GM18502 (cell line): ENCODE measurements around the gene DNAJB5.
A peak's percentile ranks its signal among the peaks of the same experiment; 100 is the strongest.

Source experiments
- ATAC-seq: cut with Tn5 transposase; IDR thresholded peaks from one replicate; pipeline ENCODE4 v1.9.1; 2021; ENCODE audit warnings: mild to moderate bottlenecking; ENCODE audit not compliant: unreplicated experiment, poor library complexity

DNAJB5 gene

DNA sequence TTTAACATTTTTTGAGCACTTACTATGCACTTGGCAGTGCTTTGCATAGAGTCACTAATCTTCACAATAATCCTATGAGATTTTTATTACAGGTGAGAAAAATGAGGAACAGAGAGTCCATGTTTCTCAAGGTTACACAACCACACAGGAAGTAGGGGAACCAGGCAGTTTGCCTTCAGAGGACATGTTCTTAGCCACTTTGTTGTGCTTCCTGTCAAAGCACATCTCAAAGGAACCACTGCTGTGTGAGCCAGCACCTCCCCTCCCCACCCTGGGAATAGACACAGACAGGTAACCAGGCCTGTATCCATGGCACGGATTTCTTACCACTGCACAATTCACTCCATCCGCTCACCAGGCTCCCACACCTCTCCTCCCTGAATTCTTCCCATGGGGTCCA, 6.3 kb upstream of the DNAJB5 start:
- ATAC-seq: peak; percentile 71

DNA sequence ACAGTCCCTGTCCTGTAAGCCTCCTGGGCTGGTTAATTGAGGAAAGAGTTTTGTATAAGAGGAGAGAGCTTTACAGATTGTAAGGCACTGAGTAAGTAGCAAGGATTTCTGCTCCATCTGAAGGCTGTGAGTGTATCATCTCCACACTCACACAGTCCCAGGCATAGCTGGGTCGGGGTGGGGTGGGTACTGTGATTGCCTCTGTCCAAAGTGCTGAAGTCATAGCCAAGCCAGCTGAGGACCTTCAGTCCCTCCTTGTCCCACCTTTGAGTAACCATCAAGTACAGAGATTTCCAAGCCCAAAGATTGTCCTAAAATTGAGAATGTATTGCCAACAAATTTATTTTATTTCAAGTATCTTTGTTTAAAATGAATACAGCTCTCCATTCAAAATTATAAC, 5.5 kb upstream of the DNAJB5 start:
- ATAC-seq: no peak

DNA sequence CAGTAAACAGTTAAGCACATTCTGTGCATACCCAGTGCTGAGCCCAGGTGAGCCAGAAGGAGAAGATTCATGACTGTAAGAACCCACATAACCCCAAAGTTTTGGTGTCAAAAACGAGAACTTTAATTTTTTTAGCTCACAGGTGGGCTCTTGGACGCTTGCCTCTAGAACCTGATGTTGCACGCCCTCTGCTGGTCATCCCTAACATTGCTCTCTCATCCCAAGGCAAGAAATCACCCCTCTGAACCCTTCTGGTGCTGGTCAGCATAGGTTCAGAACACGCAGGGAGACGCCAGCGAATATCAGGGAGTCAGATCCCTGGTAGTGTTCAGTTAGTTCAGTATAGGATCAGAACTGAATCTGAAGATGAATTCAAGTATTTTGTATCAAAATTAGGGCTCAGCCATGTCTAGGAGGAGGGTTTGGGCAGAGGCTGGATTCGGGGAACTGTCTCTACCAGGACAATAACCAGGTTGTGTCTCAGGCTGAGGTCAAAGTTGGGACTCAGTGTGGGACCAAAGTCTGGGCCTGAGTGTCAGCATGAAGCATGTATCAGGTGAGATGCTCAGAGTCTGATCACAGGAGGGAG, 4.1 kb upstream of the DNAJB5 start:
- no peak for ATAC-seq

GRCh38 chr9:34986540-34987047, 3.0 kb upstream of the DNAJB5 start:
- ATAC-seq: no peak

DNA sequence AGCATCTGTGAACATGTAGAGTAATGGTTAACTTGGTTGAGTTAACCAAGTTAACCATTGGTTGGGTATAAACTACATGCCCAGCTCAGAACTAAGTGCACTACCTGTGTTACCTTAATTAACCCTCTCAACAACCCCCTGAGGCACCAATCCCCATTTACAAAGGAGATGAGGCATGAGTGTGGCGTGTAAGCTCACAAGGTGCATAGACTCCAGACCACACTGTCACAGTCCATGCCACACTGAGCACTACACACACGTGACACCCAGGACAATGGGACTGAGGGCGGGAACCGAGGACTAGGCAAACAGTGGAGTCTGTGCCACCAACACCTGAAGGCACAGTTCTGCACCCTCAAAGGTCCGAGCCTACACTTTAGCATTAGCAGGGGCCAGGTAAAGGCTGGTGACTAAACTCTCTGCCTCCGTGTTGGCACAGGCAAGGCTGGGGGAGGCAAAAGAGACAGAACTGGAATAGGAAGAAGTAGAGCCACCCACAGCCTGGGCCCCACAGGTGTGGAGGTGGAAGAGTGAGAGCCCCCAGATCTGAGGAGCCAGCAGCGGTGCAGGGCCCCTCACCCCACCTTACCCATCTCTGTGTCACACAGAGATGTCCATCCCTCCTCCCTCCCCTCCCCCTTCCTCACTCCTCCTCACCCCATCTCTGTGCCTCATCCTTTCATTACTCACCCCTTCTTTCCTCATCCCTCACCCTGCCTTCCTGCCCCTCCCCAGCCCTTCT, 2.2 kb upstream of the DNAJB5 start:
- no peak for ATAC-seq

DNA sequence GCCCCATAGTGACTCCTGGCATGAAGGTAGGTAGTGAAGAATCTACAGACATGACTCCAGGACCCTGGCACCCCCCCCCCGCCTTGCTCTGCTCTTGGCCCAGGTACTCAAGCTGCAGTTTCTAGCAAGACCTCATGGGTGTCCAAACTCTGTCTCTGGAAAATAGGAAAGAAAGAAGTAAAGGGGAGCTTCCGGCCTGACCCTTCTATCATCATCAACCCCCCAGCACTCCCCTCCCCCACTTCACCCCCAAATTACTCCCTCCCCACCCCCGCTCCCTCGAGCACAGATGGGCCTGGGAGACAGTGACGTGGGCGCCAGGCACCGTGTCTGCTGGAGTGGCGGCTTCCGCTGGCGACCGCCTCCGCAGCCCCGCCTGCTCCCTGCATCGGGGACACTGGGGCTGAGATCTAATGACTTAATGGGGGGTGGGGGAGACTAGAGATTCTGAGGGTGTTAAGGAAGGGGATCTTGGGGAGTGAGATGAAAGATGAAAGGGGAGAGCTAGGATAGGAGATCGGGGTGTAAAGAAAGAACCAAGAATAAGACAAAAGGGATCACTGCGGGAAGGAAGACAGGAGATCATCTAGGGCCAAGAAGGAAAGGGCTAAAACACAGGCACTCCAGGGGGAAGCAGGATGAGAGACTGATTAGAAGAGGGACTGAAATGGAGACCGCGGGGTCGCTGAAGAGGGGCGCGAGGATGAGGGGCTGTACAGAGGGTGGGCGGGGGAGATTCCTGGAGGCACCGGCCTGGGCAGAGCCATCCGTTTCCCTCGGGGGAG, 1.1 kb upstream of the DNAJB5 start:
- no peak for ATAC-seq

GRCh38 chr9:34989946-34990635, 546 bp downstream of the DNAJB5 start:
- ATAC-seq: no peak

- ATAC-seq: no peak
Observed at GRCh38 chr9:34990908-34991606, 1.5 kb downstream of the DNAJB5 start.

DNA sequence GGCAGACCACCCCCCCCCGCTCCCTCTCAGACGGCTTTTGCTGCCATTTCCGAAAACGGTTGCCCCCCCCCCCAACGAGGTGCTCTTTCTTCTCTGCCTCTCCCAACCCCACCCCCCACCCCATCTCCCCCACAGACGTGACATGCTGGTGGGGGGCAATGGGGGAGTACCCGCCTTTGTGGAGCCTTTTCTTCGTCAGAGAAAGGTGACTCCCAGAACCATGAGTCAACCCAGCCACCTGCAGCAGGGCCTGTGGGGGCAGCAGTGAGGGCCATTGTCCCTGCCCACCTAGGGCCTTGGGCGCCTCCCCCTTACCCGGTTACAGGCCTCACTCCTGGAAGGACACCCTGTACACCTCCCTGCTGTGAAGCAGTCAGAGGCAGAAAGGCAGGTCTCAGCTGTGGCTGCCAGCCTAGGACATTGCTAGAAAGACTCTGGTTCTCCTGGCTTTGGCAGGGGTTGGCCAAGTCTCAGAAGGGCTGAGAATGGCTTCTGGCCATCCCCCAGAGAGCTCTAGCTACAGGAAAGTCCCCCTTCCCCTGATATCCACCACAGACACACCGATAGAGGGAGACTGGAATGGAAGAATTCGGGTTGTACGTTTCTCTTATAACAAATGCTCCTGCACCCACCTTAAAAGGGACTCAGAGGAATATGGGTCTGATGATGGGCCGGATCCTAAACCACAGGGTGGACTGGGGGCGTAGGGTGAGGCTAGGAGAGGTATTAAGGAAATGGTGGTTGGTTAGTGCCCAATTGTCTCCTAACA, 2.2 kb downstream of the DNAJB5 start:
- ATAC-seq: no peak

DNA sequence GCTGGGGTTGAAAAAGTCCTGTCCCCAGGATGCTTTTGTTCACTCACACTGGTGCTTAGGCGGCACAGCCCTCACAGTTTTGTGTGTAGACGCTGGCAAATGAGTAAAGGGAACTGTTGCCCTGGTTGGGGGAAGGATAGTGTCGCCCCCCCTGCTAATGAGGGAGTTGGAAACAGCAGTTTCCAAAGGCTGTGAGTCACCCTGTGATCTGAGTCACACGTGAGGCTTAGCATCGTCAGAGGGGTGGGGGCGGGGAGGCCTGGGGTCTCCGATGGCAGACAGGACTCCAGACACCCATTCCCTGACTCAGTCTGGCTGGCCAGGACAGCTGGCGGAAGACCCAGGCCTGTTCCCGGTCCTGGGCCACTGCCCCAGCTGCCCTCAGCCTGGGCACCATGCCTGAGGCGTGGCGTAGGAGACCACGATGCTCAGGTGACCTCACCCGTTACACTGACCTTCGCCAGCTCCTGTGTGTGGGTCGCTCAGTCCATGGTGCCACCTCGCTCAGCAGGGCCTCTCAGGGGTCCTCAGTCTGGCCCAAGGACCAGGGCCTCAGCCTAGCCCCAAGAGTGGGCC, 2.9 kb downstream of the DNAJB5 start:
- ATAC-seq: no peak

DNA sequence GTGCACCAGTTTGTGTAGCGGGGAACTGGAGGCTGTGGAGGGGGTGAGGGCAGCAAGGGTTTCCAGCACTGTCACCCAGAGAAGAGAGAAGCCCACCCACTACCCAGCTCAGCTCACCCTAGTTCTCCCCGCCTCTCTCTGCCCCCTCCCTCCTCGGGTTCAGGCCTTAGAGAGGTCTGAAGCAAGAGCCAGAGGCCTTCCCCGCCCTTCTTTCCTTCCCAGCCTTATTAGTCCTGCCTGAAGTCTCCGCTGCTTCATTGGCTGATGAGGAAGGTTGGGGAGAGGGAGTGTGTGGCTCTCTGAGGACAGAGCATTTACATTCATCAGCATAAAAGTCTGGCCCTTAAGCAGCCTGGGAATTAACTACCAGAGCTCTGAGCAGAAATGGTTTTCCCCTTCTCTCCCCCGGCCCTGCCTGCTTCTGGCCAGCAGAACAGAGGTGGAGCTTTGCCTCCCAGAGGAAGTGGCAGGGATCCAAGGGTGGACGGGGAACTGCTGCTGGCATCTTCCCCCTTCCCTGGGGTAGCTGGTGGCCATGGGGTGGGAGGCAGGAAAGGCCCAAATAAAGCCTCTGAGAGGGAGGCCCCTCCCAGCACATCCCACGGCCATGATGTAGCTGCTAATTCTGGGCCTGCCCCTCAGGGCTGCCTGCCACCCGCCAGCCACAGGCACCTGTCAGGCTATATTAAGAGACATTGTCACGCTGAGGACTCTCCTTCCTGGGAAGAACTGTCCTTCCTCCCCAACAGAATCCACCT, 4.1 kb downstream of the DNAJB5 start:
- no peak for ATAC-seq

DNA sequence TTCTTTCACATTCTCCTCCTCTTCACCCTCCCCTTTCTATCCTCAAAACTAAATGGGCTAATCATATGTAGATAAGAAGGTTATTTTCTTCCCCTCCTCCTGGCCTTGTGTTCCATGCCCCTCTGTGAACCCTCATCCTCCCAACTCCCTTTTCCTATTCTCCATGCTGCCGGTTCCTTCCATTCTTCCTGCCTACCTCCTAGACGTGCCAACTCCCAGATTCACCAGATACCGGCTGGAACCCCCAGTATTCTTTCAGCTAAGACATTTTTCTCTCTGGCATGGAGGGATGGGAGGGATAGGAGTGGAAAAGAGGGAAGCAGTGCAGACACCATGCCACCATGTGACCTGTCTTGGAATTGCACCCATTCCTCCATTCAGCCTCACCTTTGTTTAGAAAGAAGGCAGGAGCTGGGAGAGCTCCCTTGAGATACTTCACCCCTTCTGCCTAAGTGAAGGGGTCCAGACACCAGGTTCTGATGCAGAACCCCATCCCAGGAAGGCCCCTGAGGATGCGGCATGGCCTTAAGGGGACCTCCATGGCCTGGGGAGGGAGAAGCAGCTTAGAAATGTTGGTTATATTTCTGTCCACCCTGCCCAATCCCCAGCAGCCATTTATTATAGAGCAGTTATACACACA, 4.8 kb downstream of the DNAJB5 start:
- ATAC-seq: no peak

DNA sequence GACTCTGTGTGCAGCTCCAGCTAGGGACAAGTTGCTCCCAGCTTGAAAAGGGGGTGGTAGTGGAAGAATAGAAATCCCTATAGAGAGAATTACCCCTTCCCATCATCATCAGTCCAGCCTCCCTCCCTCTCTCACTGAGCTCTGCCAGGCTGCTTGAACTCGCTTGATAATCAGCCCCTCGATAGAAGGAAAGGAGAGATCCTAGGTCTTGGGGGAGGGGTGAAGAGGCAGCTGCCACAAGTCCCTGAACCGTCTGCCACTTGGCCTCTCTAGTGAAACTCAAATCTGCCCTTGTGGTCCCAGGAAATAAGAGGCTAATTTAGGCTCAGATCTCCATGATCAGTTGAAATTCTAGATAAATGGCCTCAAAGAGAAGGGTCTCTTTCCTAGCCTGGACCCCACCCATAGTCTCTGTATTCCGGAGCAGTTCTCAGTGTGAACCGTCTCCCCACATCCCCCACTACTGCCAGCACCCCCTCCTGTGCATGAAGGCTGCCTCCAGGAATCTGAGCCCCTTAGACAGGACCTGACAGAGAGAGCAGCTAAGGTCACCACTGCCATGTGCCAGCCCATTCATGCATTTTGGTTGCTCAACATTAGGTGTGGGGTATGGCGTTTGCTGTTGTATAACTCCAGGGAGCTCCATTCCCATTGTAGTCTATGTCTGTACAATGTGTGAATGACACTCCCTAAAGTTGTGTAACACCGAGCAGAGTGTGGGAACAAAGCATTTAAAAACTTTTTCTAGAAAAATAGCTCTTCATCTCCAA, 5.5 kb downstream of the DNAJB5 start:
- ATAC-seq: no peak

DNA sequence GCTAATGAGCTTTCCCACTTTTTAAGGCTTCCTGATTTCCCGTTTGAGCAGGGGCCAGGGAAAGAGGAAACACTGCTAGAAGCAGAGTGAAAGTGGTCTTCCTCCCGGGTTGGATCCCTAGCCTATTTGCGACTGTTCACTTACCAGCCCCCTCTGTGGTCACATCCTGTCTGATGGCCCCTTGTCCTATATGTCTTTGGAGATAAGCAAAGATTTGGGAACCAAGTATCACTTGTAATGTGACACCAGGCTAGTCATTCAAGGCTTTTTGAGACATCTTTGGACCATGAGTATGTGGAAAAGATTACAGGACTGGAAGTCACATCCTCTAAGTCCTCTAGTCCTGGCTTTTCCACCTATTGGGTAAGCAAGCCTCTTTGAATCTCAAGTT, 6.1 kb downstream of the DNAJB5 start:
- ATAC-seq: no peak

DNA sequence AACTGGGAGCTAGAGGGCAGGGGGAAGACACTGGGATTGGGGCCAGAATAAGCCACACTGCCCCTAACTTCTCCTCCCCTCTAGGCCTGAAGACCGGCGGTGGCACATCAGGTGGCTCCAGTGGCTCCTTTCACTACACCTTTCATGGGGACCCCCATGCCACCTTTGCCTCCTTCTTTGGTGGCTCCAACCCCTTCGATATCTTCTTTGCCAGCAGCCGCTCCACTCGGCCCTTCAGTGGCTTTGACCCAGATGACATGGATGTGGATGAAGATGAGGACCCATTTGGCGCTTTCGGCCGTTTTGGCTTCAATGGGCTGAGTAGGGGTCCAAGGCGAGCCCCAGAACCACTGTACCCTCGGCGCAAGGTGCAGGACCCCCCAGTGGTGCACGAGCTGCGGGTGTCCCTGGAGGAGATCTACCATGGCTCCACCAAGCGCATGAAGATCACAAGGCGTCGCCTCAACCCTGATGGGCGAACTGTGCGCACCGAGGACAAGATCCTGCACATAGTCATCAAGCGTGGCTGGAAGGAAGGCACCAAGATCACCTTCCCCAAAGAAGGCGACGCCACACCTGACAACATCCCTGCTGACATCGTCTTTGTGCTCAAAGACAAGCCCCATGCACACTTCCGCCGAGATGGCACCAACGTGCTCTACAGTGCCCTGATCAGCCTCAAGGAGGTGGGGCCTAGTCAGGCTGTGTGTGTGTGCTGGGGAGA, 6.8 kb downstream of the DNAJB5 start:
- ATAC-seq: no peak

DNA sequence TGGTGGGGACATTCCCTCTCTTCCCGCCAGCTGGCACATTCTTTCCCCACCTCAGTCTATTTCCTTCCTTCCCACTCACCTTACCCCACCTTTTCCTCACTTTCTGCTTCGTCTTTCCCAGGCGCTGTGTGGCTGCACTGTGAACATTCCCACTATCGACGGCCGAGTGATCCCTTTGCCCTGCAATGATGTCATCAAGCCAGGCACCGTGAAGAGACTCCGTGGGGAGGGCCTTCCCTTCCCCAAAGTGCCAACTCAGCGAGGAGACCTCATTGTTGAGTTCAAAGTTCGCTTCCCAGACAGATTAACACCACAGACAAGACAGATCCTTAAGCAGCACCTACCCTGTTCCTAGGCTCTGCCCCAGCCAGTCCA, 7.3 kb downstream of the DNAJB5 start:
- no peak for ATAC-seq

DNA sequence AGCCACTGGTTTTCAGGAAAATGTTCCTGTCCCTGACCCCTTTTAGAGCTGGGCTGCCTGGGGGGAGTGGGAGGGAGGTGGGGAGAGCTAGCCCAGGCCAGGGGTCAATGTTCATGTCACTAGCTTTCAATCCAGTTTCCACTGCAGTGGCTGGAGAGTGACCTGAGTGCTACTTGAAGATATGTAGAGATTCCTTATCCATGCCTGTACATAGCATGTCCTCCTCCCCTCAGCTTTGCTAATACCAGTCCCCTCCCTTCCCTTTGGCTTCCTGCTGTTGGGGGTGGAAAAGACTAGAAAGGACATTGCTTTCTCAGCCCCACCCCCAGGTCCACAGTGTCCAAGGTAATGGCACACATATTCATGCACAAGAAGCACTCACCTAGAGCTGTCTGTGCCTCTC, 7.8 kb downstream of the DNAJB5 start:
- no peak for ATAC-seq
